Right atrium auricular region (tissue), 2 donors: Measurements from ENCODE around the gene PLIN4. TPM values are rescaled to one million over a fixed set of nuclear protein-coding genes. Genes with fewer than 3 reads are reported as not detected.
"Not testable (repeated sequence)": the region's sequence is repeated elsewhere in the genome, so short reads cannot be mapped to it uniquely, and the experiment has no call there.

ENCODE experiments used
- DNase-seq: peaks from one replicate; pipeline ENCODE4 v3.0.0-alpha.2; 2019; ENCODE audit warnings: low spot score
- H3K27ac ChIP-seq, 2 donors: fragments of 200-600 bp; sonication (generic); 1 replicate in 1 of 2; 2 replicates in 1 of 2; pipeline ENCODE4 v1.5.1; 2016 to 2019
- H3K27me3 ChIP-seq, 2 donors: fragments of 200-600 bp; sonication (generic); one replicate each; pipeline versions ENCODE4 v1.5.1 to v1.6.0; 2017 to 2019
- H3K36me3 ChIP-seq: fragments of 200-600 bp; sonication (generic); one replicate; pipeline ENCODE4 v1.5.1; 2016
- H3K4me1 ChIP-seq, 2 donors: fragments of 200-600 bp; sonication (generic); one replicate each; pipeline versions ENCODE4 v1.5.1 to v1.6.0; 2017 to 2019
- H3K4me3 ChIP-seq, 2 donors: fragments of 200-600 bp; sonication (generic); 1 replicate in 1 of 2; 2 replicates in 1 of 2; pipeline ENCODE4 v1.5.1; 2017 to 2019; ENCODE audit warnings: mild to moderate bottlenecking in 1 of 2, moderate library complexity in 1 of 2
- H3K9me3 ChIP-seq, 2 donors: fragments of 200-600 bp; sonication (generic); one replicate each; pipeline ENCODE4 v1.5.1; 2019
- total RNA-seq, 2 donors: library from RNA; depleted of rRNA; stranded (reverse); fragments of >200 nt; gene quantifications; one replicate each; pipeline ENCODE4 v1.1.0, GENCODE V29; 2016
- TF ChIP-seq, protein P1 (sequence below), 2 donors: fragments of 200-600 bp; sonication (generic); IDR thresholded peaks; one replicate each; pipeline ENCODE4 v1.5.1; 2019; ENCODE audit warnings: antibody characterized with exemption in 2 of 2

Gene PLIN4
- total RNA-seq, 2 donors from 2014 or later: 104 to 156 TPM

- Histone ChIP-seq H3K27me3 (no peaks in the 10 kb centered on the region), H3K4me3 (no peak overlapping the region), H3K9me3 (no peaks in the 10 kb centered on the region), H3K4me1 (no peaks in the 10 kb centered on the region), H3K27ac (no peak overlapping the region), H3K36me3 (peaks cover 14% of the 10 kb centered on the region)
- no peak for DNase-seq
- TF ChIP-seq, protein P1, sequence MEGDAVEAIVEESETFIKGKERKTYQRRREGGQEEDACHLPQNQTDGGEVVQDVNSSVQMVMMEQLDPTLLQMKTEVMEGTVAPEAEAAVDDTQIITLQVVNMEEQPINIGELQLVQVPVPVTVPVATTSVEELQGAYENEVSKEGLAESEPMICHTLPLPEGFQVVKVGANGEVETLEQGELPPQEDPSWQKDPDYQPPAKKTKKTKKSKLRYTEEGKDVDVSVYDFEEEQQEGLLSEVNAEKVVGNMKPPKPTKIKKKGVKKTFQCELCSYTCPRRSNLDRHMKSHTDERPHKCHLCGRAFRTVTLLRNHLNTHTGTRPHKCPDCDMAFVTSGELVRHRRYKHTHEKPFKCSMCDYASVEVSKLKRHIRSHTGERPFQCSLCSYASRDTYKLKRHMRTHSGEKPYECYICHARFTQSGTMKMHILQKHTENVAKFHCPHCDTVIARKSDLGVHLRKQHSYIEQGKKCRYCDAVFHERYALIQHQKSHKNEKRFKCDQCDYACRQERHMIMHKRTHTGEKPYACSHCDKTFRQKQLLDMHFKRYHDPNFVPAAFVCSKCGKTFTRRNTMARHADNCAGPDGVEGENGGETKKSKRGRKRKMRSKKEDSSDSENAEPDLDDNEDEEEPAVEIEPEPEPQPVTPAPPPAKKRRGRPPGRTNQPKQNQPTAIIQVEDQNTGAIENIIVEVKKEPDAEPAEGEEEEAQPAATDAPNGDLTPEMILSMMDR (IDR thresholded peaks at IDR 0.05): no peak
Measured at GRCh38 chr19:4547303-4548237, 29.3 kb upstream of the PLIN4 start.

GRCh38 chr19:4543842-4544647 lies 25.8 kb upstream of the PLIN4 start:
- Histone ChIP-seq H3K27me3 (no peaks in the 10 kb centered on the region), H3K9me3 (peaks cover 5 to 8% of the 10 kb centered on the region in 2 donors), H3K4me3 (no peak overlapping the region), H3K4me1 (no peaks in the 10 kb centered on the region), H3K36me3 (no peaks in the 10 kb centered on the region), H3K27ac (no peak overlapping the region)
- no peak for DNase-seq
- TF ChIP-seq, protein P1 (IDR thresholded peaks at IDR 0.05): no peak

DNA sequence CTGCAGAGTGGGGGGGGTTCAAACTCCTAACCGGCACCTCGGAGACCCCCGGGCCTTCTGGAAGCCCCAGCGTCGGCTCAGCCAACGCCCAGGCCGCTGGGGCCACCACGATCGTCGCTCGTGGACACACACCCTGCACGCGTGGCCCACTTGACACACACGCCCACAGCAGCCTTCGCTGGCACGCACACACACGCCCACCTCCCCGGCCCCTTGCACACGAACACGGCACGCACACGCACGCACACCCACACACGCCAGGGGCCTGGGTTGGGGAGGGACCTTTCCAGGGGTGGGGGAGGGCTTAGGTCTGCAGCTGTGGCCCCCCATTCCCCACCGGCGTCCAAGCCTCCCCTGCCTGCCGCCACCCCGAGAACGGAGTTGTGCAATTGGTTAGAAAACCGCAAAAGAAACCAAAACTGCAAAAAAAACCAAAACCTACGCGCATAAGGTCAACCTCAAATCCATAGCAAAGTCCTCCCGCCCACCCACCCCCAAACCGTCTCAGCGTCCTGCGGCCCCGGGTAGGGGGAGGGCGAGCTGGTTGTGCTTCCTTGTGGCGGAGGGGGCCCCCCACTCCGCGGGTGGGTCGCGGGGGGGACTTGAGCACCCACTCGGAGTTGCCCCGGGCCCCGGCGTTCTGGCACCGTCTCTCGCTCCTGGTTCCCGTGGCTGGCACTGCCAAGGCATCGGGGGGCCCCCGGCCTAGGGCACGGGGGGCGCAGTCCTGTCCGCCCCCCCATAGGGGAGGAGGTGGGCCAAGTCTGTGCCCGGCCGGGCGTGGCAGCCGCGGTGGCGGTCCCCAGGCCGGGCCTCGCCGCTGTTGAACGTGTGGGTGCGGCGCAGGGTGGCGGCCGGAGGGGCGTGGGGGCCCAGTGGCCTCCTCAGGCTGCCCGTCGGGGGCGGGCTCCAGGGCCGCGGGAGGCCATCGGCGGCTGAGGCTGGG lies 24.9 kb upstream of the PLIN4 start:
- Histone ChIP-seq H3K4me3 (peak overlapping the region in 1 of 2 donors; percentile 16), H3K27ac (no peak overlapping the region), H3K4me1 (peaks cover 0 to 1% of the 10 kb centered on the region in 2 donors), H3K9me3 (peaks cover 5 to 8% of the 10 kb centered on the region in 2 donors), H3K27me3 (no peaks in the 10 kb centered on the region), H3K36me3 (no peaks in the 10 kb centered on the region)
- TF ChIP-seq, protein P1 (IDR thresholded peaks at IDR 0.05): no peak
- DNase-seq: no peak

DNA sequence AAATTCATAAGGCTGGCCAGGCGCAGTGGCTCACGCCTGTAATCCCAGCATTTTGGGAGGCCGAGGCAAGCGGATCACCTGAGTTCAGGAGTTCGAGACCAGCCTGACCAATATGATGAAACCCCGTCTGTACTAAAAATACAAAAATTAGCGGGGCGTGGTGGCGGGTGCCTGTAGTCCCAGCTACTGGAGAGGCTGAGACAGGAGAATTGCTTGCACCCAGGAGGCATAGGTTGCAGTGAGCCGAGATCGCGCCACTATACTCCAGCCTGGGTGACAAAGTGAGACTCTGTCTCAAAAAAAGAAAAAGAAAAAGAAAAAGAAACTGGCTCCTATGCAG lies 23.5 kb upstream of the PLIN4 start:
- H3K4me3 ChIP-seq, H3K27ac ChIP-seq, H3K4me1 ChIP-seq, H3K9me3 ChIP-seq, H3K36me3 ChIP-seq, DNase-seq, H3K27me3 ChIP-seq: not testable (repeated sequence)

GRCh38 chr19:4541114-4541805 lies 23.0 kb upstream of the PLIN4 start:
- TF ChIP-seq, protein P1 (IDR thresholded peaks at IDR 0.05): no peak
- H3K27me3 ChIP-seq: no peaks in the 10 kb centered on the region
- H3K4me3 ChIP-seq: no peak overlapping the region
- peaks cover 0 to 14% of the 10 kb centered on the region in 2 donors for H3K4me1 ChIP-seq
- H3K36me3 ChIP-seq: no peaks in the 10 kb centered on the region
- H3K9me3 ChIP-seq: peaks cover 5 to 8% of the 10 kb centered on the region in 2 donors
- no peak for DNase-seq
- no peak overlapping the region for H3K27ac ChIP-seq
